Right lobe of liver (tissue), 4 donors: ENCODE results near the gene CD4.

Experiments
- POLR2A ChIP-seq: fragments of 450-650 bp; IDR thresholded peaks from one replicate; pipeline ENCODE4 v1.6.1; 2017; ENCODE audit warnings: antibody characterized with exemption, mild to moderate bottlenecking
- TF ChIP-seq, protein P1 (sequence below), 4 donors: fragments of 200-600 bp in 3 of 4; fragments of 450-650 bp in 1 of 4; IDR thresholded peaks; one replicate each; pipeline versions ENCODE4 v1.5.1 to v1.8.0; 2016 to 2022; ENCODE audit warnings: antibody characterized with exemption in 4 of 4, mild to moderate bottlenecking in 2 of 4
- donor health status: DM: no; HTN: no; CAD: no.
- donor health status: DM: no; HTN: no; CAD: no.
- donor health status: DM: no; HTN: yes; CAD: no.

DNA sequence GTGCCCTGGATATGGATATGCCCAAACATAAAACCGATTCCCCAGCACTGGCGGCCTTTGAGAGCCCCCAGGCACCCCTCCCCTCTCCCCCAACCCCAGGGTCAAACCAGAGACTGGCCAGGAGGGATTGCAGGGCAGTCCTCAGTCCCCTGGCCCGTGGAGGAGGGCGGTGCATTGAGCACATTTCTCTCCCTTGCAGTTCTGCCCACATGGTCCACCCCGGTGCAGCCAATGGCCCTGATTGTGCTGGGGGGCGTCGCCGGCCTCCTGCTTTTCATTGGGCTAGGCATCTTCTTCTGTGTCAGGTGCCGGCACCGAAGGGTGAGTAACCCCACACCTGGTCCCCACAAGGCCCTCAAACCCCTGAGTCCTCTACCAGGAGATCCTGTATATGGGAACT is 28.9 kb downstream of the CD4 start:
- TF ChIP-seq, protein P1, sequence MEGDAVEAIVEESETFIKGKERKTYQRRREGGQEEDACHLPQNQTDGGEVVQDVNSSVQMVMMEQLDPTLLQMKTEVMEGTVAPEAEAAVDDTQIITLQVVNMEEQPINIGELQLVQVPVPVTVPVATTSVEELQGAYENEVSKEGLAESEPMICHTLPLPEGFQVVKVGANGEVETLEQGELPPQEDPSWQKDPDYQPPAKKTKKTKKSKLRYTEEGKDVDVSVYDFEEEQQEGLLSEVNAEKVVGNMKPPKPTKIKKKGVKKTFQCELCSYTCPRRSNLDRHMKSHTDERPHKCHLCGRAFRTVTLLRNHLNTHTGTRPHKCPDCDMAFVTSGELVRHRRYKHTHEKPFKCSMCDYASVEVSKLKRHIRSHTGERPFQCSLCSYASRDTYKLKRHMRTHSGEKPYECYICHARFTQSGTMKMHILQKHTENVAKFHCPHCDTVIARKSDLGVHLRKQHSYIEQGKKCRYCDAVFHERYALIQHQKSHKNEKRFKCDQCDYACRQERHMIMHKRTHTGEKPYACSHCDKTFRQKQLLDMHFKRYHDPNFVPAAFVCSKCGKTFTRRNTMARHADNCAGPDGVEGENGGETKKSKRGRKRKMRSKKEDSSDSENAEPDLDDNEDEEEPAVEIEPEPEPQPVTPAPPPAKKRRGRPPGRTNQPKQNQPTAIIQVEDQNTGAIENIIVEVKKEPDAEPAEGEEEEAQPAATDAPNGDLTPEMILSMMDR (IDR thresholded peaks at IDR 0.05), result no peak
- no peak for TF ChIP-seq POLR2A
